Gastrocnemius medialis (tissue), 4 donors: ENCODE results near the gene MBNL1. TPM values are rescaled to one million over a fixed set of nuclear protein-coding genes. Genes with fewer than 3 reads are reported as not detected.

Experiments used
- ATAC-seq, 2 donors: fragments of 150-250 bp; one replicate each; pipeline ENCODE4 v1.9.1; 2016
- DNase-seq, 2 donors: peaks; one replicate each; pipeline ENCODE4 v3.0.0-alpha.2; 2019
- H3K27ac ChIP-seq, 4 donors: fragments of 200-600 bp; sonication (generic); 1 replicate in 1 of 4; 2 replicates in 3 of 4; pipeline ENCODE4 v1.5.1; 2016 to 2018; ENCODE audit warnings: mild to moderate bottlenecking in 2 of 4, moderate library complexity in 1 of 4
- H3K27me3 ChIP-seq, 3 donors: fragments of 200-600 bp; sonication (generic) in 2 of 3; 1 replicate in 1 of 3; 2 replicates in 2 of 3; pipeline versions ENCODE4 v1.5.1 to v1.6.0; 2016 to 2019; ENCODE audit warnings: mild to moderate bottlenecking in 1 of 3, moderate library complexity in 1 of 3
- H3K36me3 ChIP-seq, 2 donors: fragments of 200-600 bp; sonication (generic) in 1 of 2; one replicate each; pipeline ENCODE4 v1.5.1; 2017 to 2018
- H3K4me1 ChIP-seq, 2 donors: fragments of 200-600 bp; sonication (generic) in 1 of 2; one replicate each; pipeline ENCODE4 v1.5.1; 2016 to 2017; ENCODE audit warnings: mild to moderate bottlenecking in 2 of 2
- H3K4me3 ChIP-seq, 4 donors: fragments of 200-600 bp; sonication (generic) in 3 of 4; 1 replicate in 1 of 4; 2 replicates in 3 of 4; pipeline ENCODE4 v1.5.1; 2016 to 2019; ENCODE audit warnings: mild to moderate bottlenecking in 2 of 4
- H3K9me3 ChIP-seq, 3 donors: fragments of 200-600 bp; sonication (generic) in 2 of 3; 1 replicate in 1 of 3; 2 replicates in 2 of 3; pipeline ENCODE4 v1.5.1; 2016 to 2019
- CTCF ChIP-seq, 5 experiments: fragments of 450-650 bp in 3 of 5; fragments of 200-600 bp in 2 of 5; sonication (generic) in 2 of 5; IDR thresholded peaks in 4 of 5; conservative IDR thresholded peaks in 1 of 5; 1 replicate in 4 of 5; 2 replicates in 1 of 5; pipeline ENCODE4 v1.5.1; 2016 to 2019; ENCODE audit warnings: antibody characterized with exemption in 5 of 5, mild to moderate bottlenecking in 3 of 5, moderate library complexity in 3 of 5
- POLR2A ChIP-seq, 2 donors: fragments of 450-650 bp; IDR thresholded peaks; one replicate each; pipeline ENCODE4 v1.6.1; 2017; ENCODE audit warnings: antibody characterized with exemption in 2 of 2, mild to moderate bottlenecking in 2 of 2, moderate library complexity in 2 of 2
- in situ Hi-C, 4 donors: fragments of 200-750 bp; cut with MboI; loops; one replicate each; pipeline versions ENCODE4 v1.15.0 to v1.8.0; 2017; ENCODE audit warnings: low sequenced_read_pairs in 4 of 4
- intact Hi-C: fragments of 100-400 bp; cut with DNase I; formaldehyde crosslinking; loops from one replicate; pipeline ENCODE4 v1.15.1; 2023; ENCODE audit warnings: low total_unique reads
- total RNA-seq, 4 donors: library from RNA; depleted of rRNA; stranded (reverse); fragments of >200 nt; gene quantifications; one replicate each; pipeline versions ENCODE4 v1.1.0 to v1.2.3, GENCODE V29; 2016

MBNL1 gene
- total RNA-seq, 4 donors from 2014 or later: 519 to 597 (median 557) TPM

GRCh38 chr3:152486364-152486763 is 217.6 kb downstream of the MBNL1 start:
- Histone ChIP-seq H3K4me1 (no peaks in the 10 kb centered on the region), H3K9me3 (no peaks in the 10 kb centered on the region), H3K36me3 (peaks cover 0 to 30% of the 10 kb centered on the region in 2 donors), H3K27ac (no peak overlapping the region), H3K27me3 (no peaks in the 10 kb centered on the region), H3K4me3 (no peak overlapping the region)
- TF ChIP-seq CTCF (IDR thresholded peaks at IDR 0.05 in 4 of 5, conservative IDR thresholded peaks at IDR 0.05 in 1 of 5) (no peak), POLR2A (IDR thresholded peaks at IDR 0.05) (no peak)
- ATAC-seq (no peak), DNase-seq (no peak)
- intact Hi-C loops (no loop called here), in situ Hi-C loops (no loop called here)

GRCh38 chr3:152488449-152488848 is 219.7 kb downstream of the MBNL1 start:
- in situ Hi-C loops: no loop called here
- H3K4me3 ChIP-seq: no peak overlapping the region
- TF ChIP-seq CTCF (IDR thresholded peaks at IDR 0.05 in 4 of 5, conservative IDR thresholded peaks at IDR 0.05 in 1 of 5): no peak
- no peak for TF ChIP-seq POLR2A (IDR thresholded peaks at IDR 0.05)
- peaks cover 0 to 30% of the 10 kb centered on the region in 2 donors for H3K36me3 ChIP-seq
- ATAC-seq (no peak), DNase-seq (no peak)
- no peaks in the 10 kb centered on the region for H3K27me3 ChIP-seq
- no peak overlapping the region for H3K27ac ChIP-seq
- intact Hi-C loops: no loop called here
- no peaks in the 10 kb centered on the region for H3K9me3 ChIP-seq
- no peaks in the 10 kb centered on the region for H3K4me1 ChIP-seq

DNA sequence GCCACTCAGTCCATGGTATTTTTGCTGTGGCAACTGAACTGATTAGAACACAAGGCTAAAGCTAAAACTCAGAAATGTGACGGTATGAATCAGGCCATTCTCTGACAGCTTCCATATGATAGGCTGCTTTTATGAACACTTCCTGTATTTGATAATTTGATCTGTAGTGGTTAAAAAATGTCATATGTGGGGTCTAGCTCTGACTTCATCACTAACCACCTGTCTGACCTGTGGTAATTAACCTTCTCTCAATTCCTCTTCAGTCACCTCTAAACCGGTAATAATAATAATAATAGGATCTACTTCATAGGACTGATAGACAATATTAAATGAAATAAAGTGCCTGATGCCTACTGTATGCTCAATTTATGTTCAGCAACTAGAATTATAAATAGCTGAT is 223.2 kb downstream of the MBNL1 start:
- Histone ChIP-seq H3K4me3 (no peak overlapping the region), H3K27me3 (no peaks in the 10 kb centered on the region), H3K9me3 (no peaks in the 10 kb centered on the region), H3K27ac (no peak overlapping the region), H3K36me3 (peaks cover 0 to 16% of the 10 kb centered on the region in 2 donors), H3K4me1 (no peaks in the 10 kb centered on the region)
- TF ChIP-seq CTCF (IDR thresholded peaks at IDR 0.05 in 4 of 5, conservative IDR thresholded peaks at IDR 0.05 in 1 of 5) (no peak), POLR2A (IDR thresholded peaks at IDR 0.05) (no peak)
- ATAC-seq: no peak
- in situ Hi-C loops: no loop called here
- intact Hi-C loops: no loop called here
- DNase-seq: no peak

DNA sequence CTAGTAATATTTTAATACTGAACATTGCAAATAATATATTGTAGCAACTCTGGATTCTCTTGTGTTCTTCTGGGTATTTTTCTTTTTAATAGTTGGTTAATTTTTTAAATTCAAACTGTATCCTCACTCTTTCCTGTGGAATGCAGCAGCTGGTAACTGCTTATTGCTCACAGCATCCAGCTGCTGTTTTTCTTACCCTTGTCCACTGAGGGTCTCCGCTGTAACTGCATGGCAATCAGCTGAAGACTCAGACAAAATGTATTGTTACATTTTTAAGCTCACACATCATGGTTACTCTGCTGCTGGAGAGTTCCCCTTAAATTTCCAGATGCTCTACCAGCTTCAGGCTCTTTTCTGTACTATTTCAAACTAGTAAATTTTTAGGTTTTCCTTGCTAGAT is 227.6 kb downstream of the MBNL1 start:
- in situ Hi-C loops: no loop called here
- Histone ChIP-seq H3K27ac (peak overlapping the region; percentile 56 to 67 (median 62)), H3K9me3 (no peaks in the 10 kb centered on the region), H3K36me3 (peaks cover 0 to 18% of the 10 kb centered on the region in 2 donors), H3K27me3 (no peaks in the 10 kb centered on the region), H3K4me1 (peaks cover 4 to 5% of the 10 kb centered on the region in 2 donors), H3K4me3 (no peak overlapping the region)
- TF ChIP-seq CTCF (IDR thresholded peaks at IDR 0.05 in 4 of 5, conservative IDR thresholded peaks at IDR 0.05 in 1 of 5): no peak
- TF ChIP-seq POLR2A (IDR thresholded peaks at IDR 0.05): no peak
- intact Hi-C loops: no loop called here
- DNase-seq: no peak
- ATAC-seq: no peak

- H3K27me3 ChIP-seq: no peaks in the 10 kb centered on the region
- no peak overlapping the region for H3K4me3 ChIP-seq
- H3K27ac ChIP-seq: peak overlapping the region; percentile 56 to 67 (median 62)
- in situ Hi-C loops: no loop called here
- intact Hi-C loops: no loop called here
- H3K9me3 ChIP-seq: no peaks in the 10 kb centered on the region
- H3K4me1 ChIP-seq: peaks cover 4 to 5% of the 10 kb centered on the region in 2 donors
- H3K36me3 ChIP-seq: peaks cover 0 to 20% of the 10 kb centered on the region in 2 donors
- DNase-seq: no peak
- no peak for ATAC-seq
- TF ChIP-seq CTCF (IDR thresholded peaks at IDR 0.05 in 4 of 5, conservative IDR thresholded peaks at IDR 0.05 in 1 of 5): no peak
- TF ChIP-seq POLR2A (IDR thresholded peaks at IDR 0.05): no peak
Measured at GRCh38 chr3:152496716-152497115, 228.0 kb downstream of the MBNL1 start.
